ENCODE measurements around the gene GPM6B. TPM values are rescaled to one million over a fixed set of nuclear protein-coding genes. Genes with fewer than 3 reads are reported as not detected.

The GPM6B gene
- total and polyA plus RNA-seq, 3 donors from 2014 or later: 5.4 to 10.2 (median 8.5) TPM

DNA sequence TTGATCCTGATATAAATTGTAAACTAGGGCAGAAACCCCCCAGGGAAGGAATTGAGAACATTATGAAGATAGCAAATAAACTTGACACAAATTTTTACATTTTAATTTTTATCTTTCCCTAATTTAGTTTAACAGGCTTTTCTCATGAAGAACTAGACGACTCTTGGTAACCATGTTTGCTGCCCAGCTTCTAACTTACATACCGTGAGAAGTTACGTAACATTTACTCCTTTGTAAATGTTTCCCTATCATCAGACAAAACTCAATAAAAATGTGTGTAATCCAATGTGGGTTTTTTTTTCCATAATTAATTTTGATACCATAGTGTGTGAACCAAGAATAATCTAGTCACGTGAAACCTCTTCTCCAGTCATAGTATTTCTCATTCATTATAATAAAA, 48.0 kb downstream of the GPM6B start:
- Histone ChIP-seq H3K9me3 (no peaks in the 10 kb centered on the region), H3K4me3 (no peak overlapping the region), H3K27ac (no peak overlapping the region), H3K36me3 (ENCODE audit: low read depth, missing control alignments) (no peaks in the 10 kb centered on the region), H3K27me3 (no peaks in the 10 kb centered on the region), H3K4me1 (peaks cover 2% of the 10 kb centered on the region)
- intact Hi-C loops (cut with DNase I; ENCODE audit: low total_unique reads): no loop called here
- no peak for DNase-seq
- TF ChIP-seq, protein P1, sequence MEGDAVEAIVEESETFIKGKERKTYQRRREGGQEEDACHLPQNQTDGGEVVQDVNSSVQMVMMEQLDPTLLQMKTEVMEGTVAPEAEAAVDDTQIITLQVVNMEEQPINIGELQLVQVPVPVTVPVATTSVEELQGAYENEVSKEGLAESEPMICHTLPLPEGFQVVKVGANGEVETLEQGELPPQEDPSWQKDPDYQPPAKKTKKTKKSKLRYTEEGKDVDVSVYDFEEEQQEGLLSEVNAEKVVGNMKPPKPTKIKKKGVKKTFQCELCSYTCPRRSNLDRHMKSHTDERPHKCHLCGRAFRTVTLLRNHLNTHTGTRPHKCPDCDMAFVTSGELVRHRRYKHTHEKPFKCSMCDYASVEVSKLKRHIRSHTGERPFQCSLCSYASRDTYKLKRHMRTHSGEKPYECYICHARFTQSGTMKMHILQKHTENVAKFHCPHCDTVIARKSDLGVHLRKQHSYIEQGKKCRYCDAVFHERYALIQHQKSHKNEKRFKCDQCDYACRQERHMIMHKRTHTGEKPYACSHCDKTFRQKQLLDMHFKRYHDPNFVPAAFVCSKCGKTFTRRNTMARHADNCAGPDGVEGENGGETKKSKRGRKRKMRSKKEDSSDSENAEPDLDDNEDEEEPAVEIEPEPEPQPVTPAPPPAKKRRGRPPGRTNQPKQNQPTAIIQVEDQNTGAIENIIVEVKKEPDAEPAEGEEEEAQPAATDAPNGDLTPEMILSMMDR (IDR thresholded peaks at IDR 0.05): no peak
- WGBS, 2 donors: 84 to 91% methylated on average over 4 of the region's 4 CpGs

DNA sequence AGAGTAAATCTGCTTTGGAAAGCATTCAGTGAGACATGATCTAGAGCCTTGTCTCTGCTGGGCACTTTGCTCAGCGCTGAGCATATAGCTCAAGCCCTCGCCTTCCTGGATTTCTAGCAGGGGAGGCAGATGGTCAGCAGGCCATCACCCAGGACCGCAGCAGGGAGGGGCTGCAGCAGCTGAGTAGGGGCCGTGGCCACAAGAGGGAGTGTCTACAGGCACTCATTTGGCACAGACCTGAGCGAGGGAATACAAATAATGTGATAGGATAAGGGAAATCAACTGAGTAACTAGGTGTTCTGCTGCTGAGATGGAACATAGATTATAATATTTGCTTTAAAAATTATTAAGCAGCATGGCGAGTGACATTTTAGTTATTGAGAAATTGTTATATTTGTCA, 52.1 kb downstream of the GPM6B start:
- TF ChIP-seq, protein P1 (IDR thresholded peaks at IDR 0.05): peak in 1 of 3 experiments; percentile 14
- TF ChIP-seq POLR2A (IDR thresholded peaks at IDR 0.05): no peak
- H3K27ac ChIP-seq: peak overlapping the region in 1 of 2 donors; percentile 41
- DNase-seq: peak; percentile 38
- peaks cover 2% of the 10 kb centered on the region for H3K4me1 ChIP-seq
- intact Hi-C loops (cut with DNase I; ENCODE audit: low total_unique reads): no loop called here
- no peaks in the 10 kb centered on the region for H3K36me3 ChIP-seq (ENCODE audit: low read depth, missing control alignments)
- 53 to 57% methylated on average over 2 to 6 of the region's 6 CpGs for WGBS, 2 donors
- no peak overlapping the region for H3K4me3 ChIP-seq
- H3K27me3 ChIP-seq: no peaks in the 10 kb centered on the region
- H3K9me3 ChIP-seq: no peaks in the 10 kb centered on the region

DNA sequence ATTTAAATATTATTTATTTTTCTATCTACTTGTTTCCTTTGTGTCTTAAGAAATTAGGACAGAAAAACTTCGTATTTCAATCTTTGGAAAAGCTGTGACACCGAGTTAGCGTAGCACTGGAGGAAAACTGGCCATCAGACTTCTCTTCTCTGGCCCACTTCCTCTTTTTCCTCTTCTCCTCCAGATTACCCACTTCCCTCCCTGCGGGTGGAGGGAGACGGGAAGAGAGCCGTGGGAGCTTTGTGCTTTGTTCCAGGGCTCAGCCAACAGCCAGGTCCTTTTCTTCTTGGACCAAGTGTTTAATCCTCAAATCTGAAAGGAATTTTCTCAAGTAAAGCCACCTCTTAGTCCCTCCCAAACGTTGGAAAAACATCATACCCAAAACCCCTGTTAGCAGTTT, 52.6 kb downstream of the GPM6B start:
- 28 to 66% methylated on average over 7 of the region's 7 CpGs for WGBS, 2 donors

DNA sequence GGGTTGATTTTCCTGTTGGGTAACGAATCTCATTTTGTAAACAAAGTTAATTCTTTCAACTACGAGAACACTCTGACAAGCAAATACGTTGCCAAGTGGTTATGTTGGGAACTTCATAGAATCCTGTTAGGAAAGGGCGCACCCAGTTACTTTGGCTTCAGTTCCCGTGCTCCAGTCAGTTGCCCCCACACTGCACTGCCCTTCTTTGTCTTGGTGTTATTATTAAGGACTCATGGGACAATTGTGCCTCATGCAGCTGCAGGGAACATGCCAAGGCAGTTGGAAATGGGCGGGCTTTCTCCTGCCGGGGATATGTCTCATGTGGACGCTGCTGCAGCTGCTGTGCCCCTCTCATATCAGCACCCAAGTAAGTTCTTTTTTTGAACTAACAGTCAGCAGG, 53.4 kb downstream of the GPM6B start:
- 51 to 61% methylated on average over 8 of the region's 8 CpGs for WGBS, 2 donors
- Histone ChIP-seq H3K36me3 (ENCODE audit: low read depth, missing control alignments) (no peaks in the 10 kb centered on the region), H3K4me3 (no peak overlapping the region), H3K9me3 (no peaks in the 10 kb centered on the region), H3K27me3 (no peaks in the 10 kb centered on the region), H3K4me1 (peaks cover 2% of the 10 kb centered on the region), H3K27ac (peak overlapping the region in 1 of 2 donors; percentile 41)
- intact Hi-C loops (cut with DNase I; ENCODE audit: low total_unique reads): no loop called here
- TF ChIP-seq, protein P1 (IDR thresholded peaks at IDR 0.05): no peak
- DNase-seq: peak; percentile 23

More for the DNA sequence above, 52.6 kb downstream of the GPM6B start:
- TF ChIP-seq, protein P1 (IDR thresholded peaks at IDR 0.05): no peak
- no peak for TF ChIP-seq POLR2A (IDR thresholded peaks at IDR 0.05)
- H3K9me3 ChIP-seq: no peaks in the 10 kb centered on the region
- peaks cover 2% of the 10 kb centered on the region for H3K4me1 ChIP-seq
- H3K36me3 ChIP-seq (ENCODE audit: low read depth, missing control alignments): no peaks in the 10 kb centered on the region
- peak overlapping the region in 1 of 2 donors; percentile 41 for H3K27ac ChIP-seq
- no peak overlapping the region for H3K4me3 ChIP-seq
- DNase-seq: no peak
- intact Hi-C loops (cut with DNase I; ENCODE audit: low total_unique reads): no loop called here
- H3K27me3 ChIP-seq: no peaks in the 10 kb centered on the region

DNA sequence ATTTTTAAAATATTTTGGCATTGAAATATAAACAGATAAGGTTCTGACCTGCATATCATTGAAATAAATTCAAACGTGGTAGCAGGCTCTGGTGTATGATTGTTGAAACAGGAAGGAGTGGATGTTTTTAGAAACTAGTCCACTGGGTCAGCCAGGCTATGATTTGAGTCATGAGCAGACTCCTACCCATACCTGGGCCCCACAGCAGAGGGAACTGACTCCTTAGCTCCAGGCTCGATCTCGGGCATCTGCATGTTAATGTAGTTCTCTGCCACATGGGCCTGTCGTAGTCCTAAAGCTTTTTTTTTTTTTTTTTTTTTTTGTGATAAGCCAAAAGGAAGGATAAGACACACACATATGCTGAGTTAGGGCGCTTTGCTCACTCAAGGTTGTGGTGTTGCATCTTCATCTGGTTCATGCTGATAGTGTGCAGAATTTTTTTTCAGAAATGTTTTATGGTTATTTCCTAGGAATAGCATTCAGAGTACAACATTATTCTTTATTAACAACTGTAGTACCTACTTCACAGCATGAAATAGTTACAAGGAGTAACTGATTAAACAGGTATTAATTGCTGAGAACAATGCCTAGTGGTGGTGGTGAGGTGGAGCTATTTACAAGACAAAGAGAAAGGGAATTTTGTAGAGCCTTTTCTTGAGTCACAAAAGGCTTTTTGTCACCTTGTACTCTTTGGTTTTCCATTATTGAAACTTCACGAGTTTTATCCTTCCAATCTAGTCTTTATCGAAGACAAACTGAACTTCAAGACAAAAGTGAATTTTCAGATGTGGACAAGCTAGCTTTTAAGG, 55.1 kb downstream of the GPM6B start:
- no peak overlapping the region for H3K4me3 ChIP-seq
- intact Hi-C loops (cut with DNase I; ENCODE audit: low total_unique reads): no loop called here
- TF ChIP-seq POLR2A (IDR thresholded peaks at IDR 0.05): no peak
- TF ChIP-seq, protein P1 (IDR thresholded peaks at IDR 0.05): no peak
- no peaks in the 10 kb centered on the region for H3K36me3 ChIP-seq (ENCODE audit: low read depth, missing control alignments)
- peaks cover 2% of the 10 kb centered on the region for H3K4me1 ChIP-seq
- no peaks in the 10 kb centered on the region for H3K9me3 ChIP-seq
- no peak for DNase-seq
- H3K27me3 ChIP-seq: no peaks in the 10 kb centered on the region
- WGBS, 2 donors: 62 to 73% methylated on average over 7 of the region's 7 CpGs
- no peak overlapping the region for H3K27ac ChIP-seq
